NCI-H2227 (cell line): ENCODE measurements around the gene FHL2.

ENCODE experiments used
- DNase-seq: peaks from one replicate; lab custom pipeline; 2025; ENCODE audit not compliant: unreplicated experiment; lab: John Stamatoyannopoulos, UW

FHL2 gene, protein sequence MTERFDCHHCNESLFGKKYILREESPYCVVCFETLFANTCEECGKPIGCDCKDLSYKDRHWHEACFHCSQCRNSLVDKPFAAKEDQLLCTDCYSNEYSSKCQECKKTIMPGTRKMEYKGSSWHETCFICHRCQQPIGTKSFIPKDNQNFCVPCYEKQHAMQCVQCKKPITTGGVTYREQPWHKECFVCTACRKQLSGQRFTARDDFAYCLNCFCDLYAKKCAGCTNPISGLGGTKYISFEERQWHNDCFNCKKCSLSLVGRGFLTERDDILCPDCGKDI

DNA sequence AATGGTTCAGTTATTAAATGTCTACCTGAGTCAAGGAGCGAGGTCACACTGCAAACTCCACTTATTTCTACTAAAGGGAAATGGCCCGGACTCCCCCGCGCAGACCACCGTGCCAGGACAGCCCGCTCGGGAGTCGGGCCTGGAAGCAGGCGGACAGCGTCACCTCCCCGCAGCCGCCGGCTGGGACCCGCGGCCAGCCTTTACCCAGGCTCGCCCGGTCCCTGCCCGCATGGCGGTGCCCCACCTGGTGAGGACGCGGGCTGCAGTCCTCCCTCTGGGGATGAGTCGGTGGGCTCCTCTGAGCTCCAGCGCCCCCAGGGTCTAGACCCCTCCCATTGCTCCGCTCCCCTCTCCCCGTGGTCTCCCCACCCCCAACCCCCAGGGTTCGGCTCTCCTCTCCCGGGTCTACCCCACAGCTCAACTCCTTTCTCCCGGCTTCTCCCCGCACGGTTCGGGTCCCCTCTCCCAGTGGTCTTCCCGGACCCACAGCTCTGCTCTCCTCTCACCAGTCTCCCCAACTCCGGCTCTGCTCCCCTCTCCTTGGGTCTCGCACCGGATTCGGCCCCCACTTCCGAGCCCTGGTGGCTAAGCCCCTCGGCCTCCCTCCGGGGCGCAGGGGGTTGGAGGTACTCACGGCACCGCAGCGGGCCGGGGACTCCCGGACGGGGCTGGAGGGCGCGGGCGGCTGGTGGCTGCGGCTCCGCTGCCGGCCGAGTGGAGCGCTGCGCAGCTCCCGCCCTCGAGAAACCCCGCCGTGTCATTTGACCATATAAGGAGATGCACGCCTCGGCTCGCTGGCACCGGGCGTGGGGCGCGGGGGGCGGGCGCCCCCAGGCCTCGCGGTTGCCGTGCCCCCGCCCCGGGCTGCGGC is at the start of gene FHL2:
TSS of gene FHL2 (minus strand) at position 716 of the 871 bp plus-strand sequence. CDS start 12,535 bp downstream, outside the sequence.
- DNase-seq = peak; percentile 63

GRCh38 chr2:105447476-105447875 is 48.6 kb upstream of the FHL2 start:
- DNase-seq = no peak

GRCh38 chr2:105446501-105446900 is 47.6 kb upstream of the FHL2 start:
- no peak for DNase-seq

DNA sequence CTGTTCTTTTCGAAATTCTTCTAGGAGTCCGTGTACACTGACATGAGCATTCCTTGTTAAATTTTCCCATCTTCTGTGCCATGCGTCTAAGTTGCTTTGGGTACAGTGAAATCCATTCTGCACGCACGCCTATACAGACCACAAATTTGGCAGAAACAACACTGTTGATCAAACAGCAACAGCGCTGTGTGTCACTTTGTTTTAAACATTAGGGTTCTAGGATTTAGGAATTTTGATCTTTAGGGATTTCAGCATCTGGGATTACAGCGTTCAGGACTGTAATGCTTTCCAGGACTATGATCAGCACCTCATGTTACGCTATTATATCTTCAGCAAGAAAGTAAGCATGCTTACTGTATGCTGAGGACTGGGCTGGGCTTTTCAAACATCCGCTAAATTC is 47.1 kb upstream of the FHL2 start:
- no peak for DNase-seq

- no peak for DNase-seq
These were observed 46.6 kb upstream of the FHL2 start for GRCh38 chr2:105445498-105445897.

GRCh38 chr2:105443617-105444598 is 45.1 kb upstream of the FHL2 start:
- DNase-seq = no peak

DNA sequence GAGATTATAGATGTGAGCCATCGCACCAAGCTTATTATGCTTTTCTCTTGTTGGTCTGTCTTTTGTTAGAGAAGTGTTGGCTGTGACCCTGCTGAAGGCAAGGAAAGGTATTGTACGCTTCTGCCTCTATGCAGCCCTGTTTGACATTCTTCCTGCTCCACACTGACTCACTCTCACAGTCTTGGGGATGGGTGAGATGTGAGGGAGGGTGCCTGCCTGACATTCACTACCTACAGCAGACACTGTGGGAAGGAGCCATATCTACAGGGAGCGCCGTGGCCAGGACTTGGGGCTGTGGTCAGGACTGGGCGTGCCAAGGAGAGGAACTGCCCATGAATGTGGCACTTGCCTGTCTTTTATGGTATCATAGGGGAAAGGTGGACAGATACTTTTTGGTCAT is 43.9 kb upstream of the FHL2 start:
- no peak for DNase-seq

DNA sequence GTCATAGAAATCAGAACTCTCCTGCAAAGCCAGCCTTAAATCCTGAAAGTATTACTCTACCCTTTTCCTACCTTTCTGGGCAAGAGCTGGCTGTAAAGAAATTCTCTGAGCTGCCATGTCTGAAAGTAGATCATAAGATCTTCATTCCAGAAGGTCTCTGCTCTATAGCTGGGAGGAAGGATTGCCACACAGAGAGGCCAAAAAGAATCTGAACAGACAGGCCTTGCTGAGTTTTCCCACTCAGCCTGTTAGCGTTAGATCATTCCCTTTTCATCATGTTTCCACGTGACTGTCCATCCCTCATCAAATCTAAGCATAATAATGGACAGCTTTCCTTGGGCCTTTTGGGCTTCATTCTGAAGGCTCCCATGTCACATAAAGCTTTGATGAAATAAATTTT is 43.2 kb upstream of the FHL2 start:
- no peak for DNase-seq

- no peak for DNase-seq
These were observed 40.3 kb upstream of the FHL2 start for GRCh38 chr2:105439141-105439540.

DNA sequence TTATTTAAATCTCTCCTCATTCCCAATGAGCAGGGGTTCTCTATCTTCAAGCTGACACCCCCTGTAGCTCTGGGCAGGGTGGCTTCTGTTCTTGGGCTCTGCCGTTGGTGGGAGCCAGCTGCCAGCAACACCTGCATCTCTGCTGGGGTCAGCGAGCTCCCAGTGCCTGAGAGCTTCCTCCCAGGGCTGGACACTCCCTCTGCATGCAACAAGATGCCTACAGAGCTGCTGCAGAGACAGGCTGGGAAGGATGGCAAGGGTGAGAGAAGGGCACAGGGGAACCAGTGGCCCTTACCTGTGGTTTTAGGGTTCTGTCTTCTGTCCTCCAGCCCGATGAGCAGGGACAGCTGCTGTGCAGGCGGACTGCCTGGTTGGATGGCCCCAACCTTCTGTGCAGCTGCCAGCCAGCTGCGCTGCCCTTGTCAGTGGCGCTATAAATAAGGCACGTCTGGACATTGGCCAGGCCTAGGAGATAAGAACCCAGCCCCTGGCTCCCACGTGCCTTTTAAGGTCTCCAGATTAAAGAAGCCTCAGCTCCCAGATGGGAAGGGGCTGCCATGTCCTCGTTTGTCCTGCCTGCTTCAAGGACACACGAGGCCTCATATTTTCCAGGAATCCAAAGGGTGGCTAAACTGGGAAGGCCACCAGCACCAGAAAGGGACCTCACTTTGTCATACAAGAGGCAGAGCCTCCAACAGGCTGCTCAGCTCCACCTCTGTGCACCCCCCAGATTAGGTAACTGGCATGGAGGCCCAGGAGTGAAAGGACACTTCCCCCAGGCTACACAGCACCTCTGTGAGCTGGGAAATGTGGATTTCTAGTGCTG is 39.5 kb upstream of the FHL2 start:
- no peak for DNase-seq

- no peak for DNase-seq
These were observed 38.9 kb upstream of the FHL2 start for GRCh38 chr2:105437708-105438103.

- no peak for DNase-seq
These were observed 33.9 kb upstream of the FHL2 start for GRCh38 chr2:105432749-105433148.

GRCh38 chr2:105432044-105432399 is 33.2 kb upstream of the FHL2 start:
- DNase-seq = no peak

DNA sequence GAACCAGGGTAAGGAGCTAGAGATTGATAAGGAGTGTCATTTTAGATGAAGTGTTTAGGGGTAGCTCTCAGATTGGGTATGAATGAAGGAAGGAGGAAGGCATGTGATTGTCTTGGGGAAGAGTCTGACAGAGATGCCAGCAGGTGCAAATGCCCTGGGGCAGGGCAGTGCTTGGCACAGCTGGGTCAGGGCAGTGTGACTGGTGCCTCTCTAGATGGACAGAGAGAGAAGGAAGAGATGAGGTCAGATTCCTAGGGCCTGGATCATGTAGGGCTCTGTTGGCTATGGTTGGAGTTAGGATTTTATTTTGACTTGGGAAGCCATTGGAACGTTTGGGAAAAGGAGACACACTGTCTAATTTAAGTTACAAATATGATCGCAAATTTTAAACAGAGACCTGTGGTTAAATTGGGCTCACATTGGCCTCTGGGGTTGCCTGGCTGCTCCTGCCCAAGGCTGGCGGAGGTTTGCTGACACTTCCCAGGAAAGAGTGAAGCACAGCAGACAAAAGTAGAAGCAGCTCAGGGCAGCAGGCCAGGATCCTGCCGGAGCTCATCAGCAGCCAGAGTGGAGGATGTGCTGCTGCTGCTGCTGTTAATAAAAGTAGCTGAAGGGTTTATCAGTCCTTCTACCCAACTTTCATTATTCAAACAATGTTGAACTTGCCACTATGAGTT is 32.7 kb upstream of the FHL2 start:
- DNase-seq = no peak

DNA sequence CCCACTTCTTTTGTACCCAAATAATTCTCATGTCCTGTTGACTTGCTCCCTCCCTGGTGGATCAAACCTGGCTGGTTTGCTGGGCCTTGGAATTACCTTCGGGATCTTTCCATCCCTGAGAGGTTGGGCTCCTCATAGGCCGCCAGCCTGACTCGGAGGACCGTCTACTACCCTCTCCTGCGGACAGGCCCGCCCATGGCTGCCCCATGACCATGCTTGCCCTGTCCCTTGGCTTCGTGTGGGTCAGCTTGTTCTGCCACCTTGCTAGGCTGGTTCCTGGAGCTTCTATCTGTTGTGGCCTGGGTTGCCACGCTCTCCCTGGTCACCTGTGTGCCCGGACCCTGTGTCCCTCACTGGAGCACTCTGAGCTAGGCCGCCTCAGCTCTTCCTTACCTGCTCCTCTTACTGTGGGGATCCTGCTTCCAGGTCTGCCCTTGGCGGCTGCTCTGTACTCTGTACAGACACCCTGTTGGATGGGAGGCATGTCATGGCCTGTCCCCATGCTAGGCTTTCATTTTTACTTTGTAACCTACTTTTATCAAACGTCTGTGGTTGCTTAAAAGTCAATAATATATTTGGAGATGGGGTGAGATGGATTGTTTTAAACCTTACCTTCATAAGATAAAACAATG is 29.7 kb upstream of the FHL2 start:
- no peak for DNase-seq

GRCh38 chr2:105427485-105427884 is 28.6 kb upstream of the FHL2 start:
- no peak for DNase-seq

DNA sequence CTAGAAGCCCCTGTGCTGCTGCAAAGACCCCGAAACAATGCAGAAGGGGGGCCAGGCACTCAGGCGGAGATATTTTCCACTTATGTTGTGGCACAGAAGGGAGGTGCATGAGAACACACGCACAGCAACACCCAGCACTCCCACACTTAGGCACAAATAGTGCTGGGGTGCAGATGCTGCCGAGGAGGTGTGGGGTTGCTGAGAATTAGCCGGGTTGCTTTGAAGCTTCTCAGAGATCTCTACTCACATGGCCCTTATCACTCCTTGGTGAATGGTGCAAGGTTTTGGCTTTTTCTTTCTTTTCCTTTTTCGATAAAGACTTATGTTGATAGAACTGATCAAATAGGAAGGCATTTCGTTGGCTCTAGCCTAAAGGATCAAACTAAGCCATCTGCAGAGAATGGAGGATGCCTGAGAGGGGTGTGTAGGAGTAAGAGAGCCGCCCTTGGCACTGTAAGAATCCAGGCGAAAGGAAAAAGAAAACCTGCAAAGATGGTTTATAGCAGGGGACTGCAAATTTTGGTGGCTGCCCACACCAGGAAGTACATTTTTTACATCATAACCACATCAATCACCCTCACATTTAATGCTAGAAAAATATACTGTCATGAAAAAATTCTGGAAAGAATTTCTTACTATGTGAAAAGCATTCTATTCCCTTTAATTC is 27.9 kb upstream of the FHL2 start:
- DNase-seq = no peak

- no peak for DNase-seq
These were observed 27.2 kb upstream of the FHL2 start for GRCh38 chr2:105425936-105426625.
